NCI-H748 (cell line): ENCODE results near the gene SLC15A1.

ENCODE experiments used
- DNase-seq: peaks from one replicate; lab custom pipeline; 2025; ENCODE audit not compliant: unreplicated experiment; lab: John Stamatoyannopoulos, UW

The SLC15A1 gene

GRCh38 chr13:98752467-98753290 is at the start of gene SLC15A1:
TSS of gene SLC15A1 (minus strand) at chr13:98752672. CDS start at chr13:98752598, 74 bp downstream.
- DNase-seq = peak; percentile 45

- no peak for DNase-seq
These were observed 49.4 kb upstream of the SLC15A1 start for GRCh38 chr13:98801626-98802418.

GRCh38 chr13:98800078-98800477 is 47.6 kb upstream of the SLC15A1 start:
- DNase-seq = no peak

- DNase-seq = no peak
These were observed 46.6 kb upstream of the SLC15A1 start for GRCh38 chr13:98798849-98799645.

GRCh38 chr13:98797456-98797855 is 45.0 kb upstream of the SLC15A1 start:
- DNase-seq = no peak

GRCh38 chr13:98796798-98797197 is 44.3 kb upstream of the SLC15A1 start:
- DNase-seq = no peak

- DNase-seq = no peak
These were observed 43.7 kb upstream of the SLC15A1 start for GRCh38 chr13:98796191-98796590.

GRCh38 chr13:98795220-98795619 is 42.7 kb upstream of the SLC15A1 start:
- DNase-seq = no peak

- DNase-seq = no peak
These were observed 42.0 kb upstream of the SLC15A1 start for GRCh38 chr13:98794498-98794897.

GRCh38 chr13:98792785-98793495 is 40.5 kb upstream of the SLC15A1 start:
- no peak for DNase-seq

GRCh38 chr13:98792321-98792720 is 39.8 kb upstream of the SLC15A1 start:
- DNase-seq = no peak

- no peak for DNase-seq
These were observed 39.1 kb upstream of the SLC15A1 start for GRCh38 chr13:98791611-98792010.

GRCh38 chr13:98787996-98788395 is 35.5 kb upstream of the SLC15A1 start:
- no peak for DNase-seq

- no peak for DNase-seq
These were observed 34.7 kb upstream of the SLC15A1 start for GRCh38 chr13:98787173-98787572.

- DNase-seq = no peak
These were observed 33.6 kb upstream of the SLC15A1 start for GRCh38 chr13:98786023-98786422.

GRCh38 chr13:98785405-98785804 is 32.9 kb upstream of the SLC15A1 start:
- no peak for DNase-seq

- no peak for DNase-seq
These were observed 32.2 kb upstream of the SLC15A1 start for GRCh38 chr13:98784666-98785065.

- DNase-seq = no peak
These were observed 31.5 kb upstream of the SLC15A1 start for GRCh38 chr13:98783856-98784478.

- DNase-seq = no peak
These were observed 30.2 kb upstream of the SLC15A1 start for GRCh38 chr13:98782654-98783053.

GRCh38 chr13:98781905-98782304 is 29.4 kb upstream of the SLC15A1 start:
- no peak for DNase-seq
